Stomach (tissue), 9 donors: Measurements from ENCODE around the gene GAGE12J. TPM values are rescaled to one million over a fixed set of nuclear protein-coding genes. Genes with fewer than 3 reads are reported as not detected.
"Not testable (repeated sequence)": the region's sequence is repeated elsewhere in the genome, so short reads cannot be mapped to it uniquely, and the experiment has no call there.

ENCODE experiments used
- DNase-seq, 2 donors: peaks; one replicate each; pipeline versions ENCODE4 v3.0.0 to v3.0.0-alpha.2; 2013 to 2019
- H3K27ac ChIP-seq, 5 donors: fragments of 200-600 bp in 4 of 5; sonication (generic) in 4 of 5; one replicate each; pipeline ENCODE4 v1.5.1; 2013 to 2019; ENCODE audit warnings: mild to moderate bottlenecking in 1 of 5, moderate library complexity in 1 of 5
- H3K27me3 ChIP-seq, 3 donors: fragments of 200-600 bp; sonication (generic); one replicate each; pipeline ENCODE4 v1.5.1; 2017 to 2019; ENCODE audit warnings: mixed run types in 1 of 3
- H3K36me3 ChIP-seq, 4 donors: fragments of 200-600 bp; sonication (generic); 1 replicate in 3 of 4; 2 replicates in 1 of 4; pipeline ENCODE4 v1.5.1; 2016 to 2019
- H3K4me1 ChIP-seq, 4 donors: fragments of 200-600 bp; sonication (generic); one replicate each; pipeline ENCODE4 v1.5.1; 2016 to 2019
- H3K4me3 ChIP-seq, 4 donors: fragments of 200-600 bp; sonication (generic) in 3 of 4; one replicate each; pipeline ENCODE4 v1.5.1; 2016 to 2019; ENCODE audit warnings: mild to moderate bottlenecking in 1 of 4
- H3K9me3 ChIP-seq, 4 donors: fragments of 200-600 bp; sonication (generic); one replicate each; pipeline ENCODE4 v1.5.1; 2016 to 2019
- WGBS, 5 donors: extraction: QIAGEN DNeasy Blood & Tissue Kit in 3 of 5; methylation state at CpG; one replicate each; pipeline versions ENCODE4 v1.1.5 to v1.1.7; 2013 to 2018; 5-methylcytosine and 5-hydroxymethylcytosine counted together
- intact Hi-C: fragments of 100-400 bp; cut with DNase I; formaldehyde crosslinking; loops from one replicate; pipeline ENCODE4 v1.15.1; 2023; ENCODE audit warnings: low total_unique reads
- polyA plus RNA-seq, 3 donors: library from polyadenylated mRNA; stranded (reverse); fragments of 200-250 nt; gene quantifications; one replicate each; pipeline ENCODE4 v1.2.3, GENCODE V29; 2013
- total RNA-seq, 5 donors: library from RNA; depleted of rRNA; stranded (reverse); fragments of >200 nt; gene quantifications; one replicate each; pipeline versions ENCODE4 v1.1.0 to v1.2.3, GENCODE V29; 2014 to 2016
- donor health status: healthy with polysubstance abuse.
- donor health status: Bipolar disorder and iron deficiency.
- donor health status: healthy.

Gene GAGE12J
- total and polyA plus RNA-seq, 8 donors = not detected

- H3K4me3 ChIP-seq, intact Hi-C loops, H3K27me3 ChIP-seq, H3K27ac ChIP-seq, H3K9me3 ChIP-seq, H3K4me1 ChIP-seq, H3K36me3 ChIP-seq: not testable (repeated sequence)
- 81 to 89% (median 86%) methylated on average over 7 to 11 of the region's 11 CpGs for WGBS, 5 donors
- DNase-seq = peak in 1 of 2 donors; percentile 60
Observed at GRCh38 chrX:49346150-49346549, 24.3 kb downstream of the GAGE12J start.

Other genes with a start within 250 kb of the GAGE12J start
- gene PRAF2, start 248.0 kb upstream of the GAGE12J start, total RNA-seq = 10 to 100 TPM in 1 of 5 donors, 1 to 10 TPM in 2, not detected in 2; 5.0 to 37.1 (median 5.9) TPM
- gene PRAF2, start 248.0 kb upstream of the GAGE12J start, polyA plus RNA-seq = 10 to 100 TPM in 2 of 3 donors, 1 to 10 TPM in 1; 9.3 to 16.6 (median 10.3) TPM
- 100 to 1,000 TPM in 2 of 5 donors, 10 to 100 TPM in 3; 12.2 to 209 (median 90.9) TPM for gene WDR45, start 242.2 kb upstream of the GAGE12J start, total RNA-seq
- gene WDR45, start 242.2 kb upstream of the GAGE12J start, polyA plus RNA-seq = 100 to 1,000 TPM in 1 of 3 donors, 10 to 100 TPM in 2; 69.0 to 102 (median 75.3) TPM
- gene GPKOW, start 198.3 kb upstream of the GAGE12J start, total RNA-seq = 10 to 100 TPM in 2 of 5 donors, 1 to 10 TPM in 3; 6.4 to 19.1 (median 8.2) TPM
- 10 to 100 TPM; 14.1 to 18.2 (median 14.7) TPM for gene GPKOW, start 198.3 kb upstream of the GAGE12J start, polyA plus RNA-seq
- gene MAGIX, start 159.3 kb upstream of the GAGE12J start, total RNA-seq = 10 to 100 TPM in 3 of 5 donors, 1 to 10 TPM in 2; 4.7 to 43.2 (median 10.3) TPM
- gene MAGIX, start 159.3 kb upstream of the GAGE12J start, polyA plus RNA-seq = 10 to 100 TPM; 18.9 to 41.1 (median 35.0) TPM
- 100 to 1,000 TPM in 1 of 5 donors, 10 to 100 TPM in 4; 14.0 to 155 (median 52.2) TPM for gene PLP2, start 150.1 kb upstream of the GAGE12J start, total RNA-seq
- gene PLP2, start 150.1 kb upstream of the GAGE12J start, polyA plus RNA-seq = 100 to 1,000 TPM in 1 of 3 donors, 10 to 100 TPM in 2; 55.0 to 323 (median 94.4) TPM
- 10 to 100 TPM in 3 of 5 donors, 1 to 10 TPM in 2; 3.7 to 65.1 (median 16.9) TPM for gene PRICKLE3, start 135.7 kb upstream of the GAGE12J start, total RNA-seq
- gene PRICKLE3, start 135.7 kb upstream of the GAGE12J start, polyA plus RNA-seq = 1 to 10 TPM; 6.3 to 7.1 (median 6.5) TPM
- gene SYP, start 121.8 kb upstream of the GAGE12J start, total RNA-seq = 100 to 1,000 TPM in 1 of 5 donors, 1 to 10 TPM in 2, under 1 TPM in 1, not detected in 1; 0.89 to 211 (median 3.3) TPM
- 1 to 10 TPM in 2 of 3 donors, under 1 TPM in 1; 0.92 to 5.0 (median 3.9) TPM for gene SYP, start 121.8 kb upstream of the GAGE12J start, polyA plus RNA-seq
- 1 to 10 TPM in 1 of 5 donors, under 1 TPM in 2, not detected in 2; 0.37 to 6.1 (median 0.89) TPM for gene CACNA1F, start 88.7 kb upstream of the GAGE12J start, total RNA-seq
- under 1 TPM; 0.06 to 0.18 (median 0.15) TPM for gene CACNA1F, start 88.7 kb upstream of the GAGE12J start, polyA plus RNA-seq
- 10 to 100 TPM in 2 of 5 donors, 1 to 10 TPM in 3; 2.7 to 68.9 (median 7.0) TPM for gene CCDC22, start 86.6 kb upstream of the GAGE12J start, total RNA-seq
- 10 to 100 TPM in 1 of 3 donors, 1 to 10 TPM in 2; 7.4 to 12.2 (median 8.9) TPM for gene CCDC22, start 86.6 kb upstream of the GAGE12J start, polyA plus RNA-seq
- not detected for gene FOXP3, start 57.3 kb upstream of the GAGE12J start, total RNA-seq
- gene FOXP3, start 57.3 kb upstream of the GAGE12J start, polyA plus RNA-seq = under 1 TPM in 2 of 3 donors, not detected in 1; 0.12 to 0.88 TPM
- 10 to 100 TPM in 1 of 5 donors, 1 to 10 TPM in 4; 1.4 to 20.4 (median 5.7) TPM for gene PPP1R3F, start 52.2 kb upstream of the GAGE12J start, total RNA-seq
- gene PPP1R3F, start 52.2 kb upstream of the GAGE12J start, polyA plus RNA-seq = 1 to 10 TPM; 2.1 to 6.4 (median 4.0) TPM
- not detected for gene GAGE10, start 18.4 kb upstream of the GAGE12J start, total RNA-seq
- not detected for gene GAGE10, start 18.4 kb upstream of the GAGE12J start, polyA plus RNA-seq
- not detected for gene GAGE13, start 9.5 kb downstream of the GAGE12J start, total RNA-seq
- gene GAGE13, start 9.5 kb downstream of the GAGE12J start, polyA plus RNA-seq = not detected
- gene GAGE12C, start 210.1 kb downstream of the GAGE12J start, total RNA-seq = not detected
- not detected for gene GAGE12C, start 210.1 kb downstream of the GAGE12J start, polyA plus RNA-seq
- not detected for gene GAGE12D, start 219.7 kb downstream of the GAGE12J start, total RNA-seq
- gene GAGE12D, start 219.7 kb downstream of the GAGE12J start, polyA plus RNA-seq = not detected
- gene GAGE12E, start 229.3 kb downstream of the GAGE12J start, total RNA-seq = not detected
- gene GAGE12E, start 229.3 kb downstream of the GAGE12J start, polyA plus RNA-seq = not detected
- not detected for gene GAGE12F, start 238.8 kb downstream of the GAGE12J start, total RNA-seq
- not detected for gene GAGE12F, start 238.8 kb downstream of the GAGE12J start, polyA plus RNA-seq
- gene GAGE12G, start 248.4 kb downstream of the GAGE12J start, total RNA-seq = not detected
- gene GAGE12G, start 248.4 kb downstream of the GAGE12J start, polyA plus RNA-seq = not detected